HUES64 (cell line): Measurements from ENCODE around the gene FTO.

Experiments used
- H3K27ac ChIP-seq: 2 replicates; pipeline ENCODE4 v1.7.0; 2013; ENCODE audit warnings: low read depth, low read length, inconsistent platforms
- H3K27me3 ChIP-seq: 2 replicates; pipeline ENCODE4 v1.6.1; 2013; ENCODE audit warnings: mild to moderate bottlenecking, low read length; ENCODE audit not compliant: insufficient read depth
- H3K36me3 ChIP-seq: 2 replicates; pipeline ENCODE4 v1.6.1; 2013; ENCODE audit warnings: mild to moderate bottlenecking, low read length; ENCODE audit not compliant: insufficient read depth
- H3K4me1 ChIP-seq: 2 replicates; pipeline ENCODE4 v1.6.1; 2013; ENCODE audit warnings: mild to moderate bottlenecking, low read length, moderate library complexity; ENCODE audit not compliant: insufficient read depth
- H3K4me3 ChIP-seq: 2 replicates; pipeline ENCODE4 v1.5.1; 2013; ENCODE audit warnings: mild to moderate bottlenecking, low read length, moderate library complexity
- H3K9ac ChIP-seq: 2 replicates; pipeline ENCODE4 v1.6.1; 2013; ENCODE audit warnings: mild to moderate bottlenecking, low read depth, low read length
- H3K9me3 ChIP-seq: 2 replicates; pipeline ENCODE4 v1.6.1; 2013; ENCODE audit warnings: low read depth, low read length; ENCODE audit not compliant: insufficient read depth
- WGBS: fragments of 150-250, 120-280 bp; methylation state at CpG from one replicate; pipeline ENCODE4 v1.1.7; 2013; ENCODE audit warnings: missing lambda C conversion rate; 5-methylcytosine and 5-hydroxymethylcytosine counted together

The FTO gene

GRCh38 chr16:54140057-54140787, 436.3 kb downstream of the FTO start:
- no peaks in the 10 kb centered on the region for H3K27me3 ChIP-seq
- H3K4me3 ChIP-seq: no peak overlapping the region
- peaks cover 3% of the 10 kb centered on the region; the same call in 1 of the 2 replicates for H3K4me1 ChIP-seq
- H3K9me3 ChIP-seq: no peaks in the 10 kb centered on the region
- no peaks in the 10 kb centered on the region for H3K36me3 ChIP-seq
- H3K9ac ChIP-seq: no peak overlapping the region
- H3K27ac ChIP-seq: no peak overlapping the region
- 79% methylated on average over 4 of the region's 4 CpGs for WGBS

GRCh38 chr16:54140788-54141136, 436.8 kb downstream of the FTO start:
- no peaks in the 10 kb centered on the region for H3K27me3 ChIP-seq
- H3K27ac ChIP-seq: no peak overlapping the region
- H3K36me3 ChIP-seq: no peaks in the 10 kb centered on the region
- peaks cover 3% of the 10 kb centered on the region; the same call in 1 of the 2 replicates for H3K4me1 ChIP-seq
- no peak overlapping the region for H3K9ac ChIP-seq
- no peaks in the 10 kb centered on the region for H3K9me3 ChIP-seq
- H3K4me3 ChIP-seq: no peak overlapping the region
- WGBS: 95% methylated on average over 4 of the region's 4 CpGs

GRCh38 chr16:54142787-54143186, 438.8 kb downstream of the FTO start:
- H3K9me3 ChIP-seq: no peaks in the 10 kb centered on the region
- no peak overlapping the region for H3K9ac ChIP-seq
- H3K36me3 ChIP-seq: no peaks in the 10 kb centered on the region
- 83% methylated on average over 4 of the region's 4 CpGs for WGBS
- H3K4me3 ChIP-seq: no peak overlapping the region
- no peak overlapping the region for H3K27ac ChIP-seq
- H3K4me1 ChIP-seq: peaks cover 3% of the 10 kb centered on the region; the same call in 1 of the 2 replicates
- H3K27me3 ChIP-seq: no peaks in the 10 kb centered on the region

- Histone ChIP-seq H3K4me3 (no peak overlapping the region), H3K4me1 (peaks cover 3% of the 10 kb centered on the region; the same call in 1 of the 2 replicates), H3K27ac (no peak overlapping the region), H3K9me3 (no peaks in the 10 kb centered on the region), H3K27me3 (no peaks in the 10 kb centered on the region), H3K36me3 (no peaks in the 10 kb centered on the region), H3K9ac (no peak overlapping the region)
- 82% methylated on average over 4 of the region's 4 CpGs for WGBS
These were observed 439.5 kb downstream of the FTO start for GRCh38 chr16:54143410-54143809.

GRCh38 chr16:54143934-54144571, 440.1 kb downstream of the FTO start:
- Histone ChIP-seq H3K27ac (no peak overlapping the region), H3K4me1 (peaks cover 3% of the 10 kb centered on the region; the same call in 1 of the 2 replicates), H3K4me3 (no peak overlapping the region), H3K9ac (no peak overlapping the region), H3K36me3 (no peaks in the 10 kb centered on the region), H3K9me3 (no peaks in the 10 kb centered on the region), H3K27me3 (no peaks in the 10 kb centered on the region)
- WGBS: 87% methylated on average over 13 of the region's 13 CpGs

- Histone ChIP-seq H3K4me3 (no peak overlapping the region), H3K9ac (no peak overlapping the region), H3K27me3 (no peaks in the 10 kb centered on the region), H3K36me3 (no peaks in the 10 kb centered on the region), H3K4me1 (peaks cover 3% of the 10 kb centered on the region; the same call in 1 of the 2 replicates), H3K9me3 (no peaks in the 10 kb centered on the region), H3K27ac (no peak overlapping the region)
- 90% methylated on average over 7 of the region's 7 CpGs for WGBS
These were observed 440.6 kb downstream of the FTO start for GRCh38 chr16:54144572-54144947.

GRCh38 chr16:54145881-54146280, 441.9 kb downstream of the FTO start:
- no peaks in the 10 kb centered on the region for H3K4me1 ChIP-seq
- no peaks in the 10 kb centered on the region for H3K9me3 ChIP-seq
- 83% methylated on average over 4 of the region's 4 CpGs for WGBS
- H3K27ac ChIP-seq: no peak overlapping the region
- no peak overlapping the region for H3K4me3 ChIP-seq
- no peaks in the 10 kb centered on the region for H3K36me3 ChIP-seq
- no peaks in the 10 kb centered on the region for H3K27me3 ChIP-seq
- H3K9ac ChIP-seq: no peak overlapping the region

GRCh38 chr16:54148974-54149373, 445.0 kb downstream of the FTO start:
- H3K4me3 ChIP-seq: no peak overlapping the region
- no peaks in the 10 kb centered on the region for H3K36me3 ChIP-seq
- no peak overlapping the region for H3K27ac ChIP-seq
- H3K27me3 ChIP-seq: no peaks in the 10 kb centered on the region
- 96% methylated on average over 4 of the region's 4 CpGs for WGBS
- H3K9ac ChIP-seq: no peak overlapping the region
- H3K9me3 ChIP-seq: no peaks in the 10 kb centered on the region
- peaks cover 11% of the 10 kb centered on the region; the same call in 1 of the 2 replicates for H3K4me1 ChIP-seq

- Histone ChIP-seq H3K36me3 (no peaks in the 10 kb centered on the region), H3K4me1 (peaks cover 11% of the 10 kb centered on the region; the same call in 1 of the 2 replicates), H3K9me3 (no peaks in the 10 kb centered on the region), H3K27me3 (no peaks in the 10 kb centered on the region), H3K4me3 (no peak overlapping the region), H3K9ac (no peak overlapping the region), H3K27ac (no peak overlapping the region)
- WGBS: 91% methylated on average over 12 of the region's 12 CpGs
These were observed 446.9 kb downstream of the FTO start for GRCh38 chr16:54150861-54151260.

- Histone ChIP-seq H3K27ac (no peak overlapping the region), H3K9me3 (no peaks in the 10 kb centered on the region), H3K9ac (no peak overlapping the region), H3K4me1 (peaks cover 11% of the 10 kb centered on the region; the same call in 1 of the 2 replicates), H3K27me3 (no peaks in the 10 kb centered on the region), H3K4me3 (no peak overlapping the region), H3K36me3 (no peaks in the 10 kb centered on the region)
- 77% methylated on average over 19 of the region's 19 CpGs for WGBS
These were observed 448.6 kb downstream of the FTO start for GRCh38 chr16:54152362-54153239.
